ENCODE results near the gene LRCH3. TPM values are rescaled to one million over a fixed set of nuclear protein-coding genes. Genes with fewer than 3 reads are reported as not detected.

The LRCH3 gene
- polyA plus RNA-seq, 1 donor from 2014 or later: 41.4 TPM

GRCh38 chr3:197761784-197762183, 29.3 kb upstream of the LRCH3 start:
- no peaks in the 10 kb centered on the region for H3F3A ChIP-seq (ENCODE audit: insufficient read depth, low read length, poor library complexity, severe bottlenecking)
- peaks cover 4% of the 10 kb centered on the region for H3K36me3 ChIP-seq (ENCODE audit: insufficient read depth, low read length)
- H3K4me2 ChIP-seq (ENCODE audit: low read length): no peak overlapping the region
- no peaks in the 10 kb centered on the region for H3K27me3 ChIP-seq (ENCODE audit: insufficient read depth, low read depth, low read length)
- no peak for TF ChIP-seq POLR2AphosphoS5 (IDR thresholded peaks at IDR 0.05)
- no peak for TF ChIP-seq CTCF (IDR thresholded peaks at IDR 0.05; ENCODE audit: poor library complexity, severe bottlenecking)
- TF ChIP-seq TAF1 (IDR thresholded peaks at IDR 0.05; ENCODE audit: low read depth): no peak
- TF ChIP-seq RAD21 (conservative IDR thresholded peaks at IDR 0.05): no peak
- TF ChIP-seq SMC3 (conservative IDR thresholded peaks at IDR 0.05; ENCODE audit: poor library complexity): no peak
- TF ChIP-seq REST (IDR thresholded peaks at IDR 0.05; ENCODE audit: borderline replicate concordance): no peak
- TF ChIP-seq MXI1 (conservative IDR thresholded peaks at IDR 0.05; ENCODE audit: poor library complexity, severe bottlenecking): no peak
- TF ChIP-seq EZH2 (IDR thresholded peaks at IDR 0.05; ENCODE audit: borderline replicate concordance, insufficient read depth, low read length, poor library complexity, severe bottlenecking): no peak
- TF ChIP-seq EP300 (conservative IDR thresholded peaks at IDR 0.05; ENCODE audit: poor library complexity, severe bottlenecking): no peak
- H2AFZ ChIP-seq (ENCODE audit: low read depth, low read length): no peak overlapping the region
- no peak overlapping the region for H3K27ac ChIP-seq (ENCODE audit: low read length)
- no peaks in the 10 kb centered on the region for H4K20me1 ChIP-seq (ENCODE audit: insufficient read depth)
- H3K9me3 ChIP-seq (ENCODE audit: low read length): no peaks in the 10 kb centered on the region
- no peaks in the 10 kb centered on the region for H3K9me2 ChIP-seq (ENCODE audit: insufficient read depth, low read length)
- peaks cover 16% of the 10 kb centered on the region for H3K79me2 ChIP-seq (replicated peaks; ENCODE audit: insufficient read depth, low read length)
- H3K4me3 ChIP-seq (ENCODE audit: low read length): no peak overlapping the region
- H3K9ac ChIP-seq (ENCODE audit: low read length): no peak overlapping the region

- Histone ChIP-seq H4K20me1 (ENCODE audit: insufficient read depth) (no peaks in the 10 kb centered on the region), H3K4me2 (ENCODE audit: low read length) (no peak overlapping the region), H3K27me3 (ENCODE audit: insufficient read depth, low read depth, low read length) (no peaks in the 10 kb centered on the region), H3F3A (ENCODE audit: insufficient read depth, low read length, poor library complexity, severe bottlenecking) (no peaks in the 10 kb centered on the region), H3K36me3 (ENCODE audit: insufficient read depth, low read length) (peaks cover 6% of the 10 kb centered on the region), H3K4me3 (ENCODE audit: low read length) (no peak overlapping the region), H3K9ac (ENCODE audit: low read length) (no peak overlapping the region), H3K9me2 (ENCODE audit: insufficient read depth, low read length) (no peaks in the 10 kb centered on the region), H3K27ac (ENCODE audit: low read length) (no peak overlapping the region), H2AFZ (ENCODE audit: low read depth, low read length) (no peak overlapping the region), H3K9me3 (ENCODE audit: low read length) (no peaks in the 10 kb centered on the region), H3K79me2 (replicated peaks; ENCODE audit: insufficient read depth, low read length) (no peaks in the 10 kb centered on the region)
- no peak for TF ChIP-seq MXI1 (conservative IDR thresholded peaks at IDR 0.05; ENCODE audit: poor library complexity, severe bottlenecking)
- TF ChIP-seq RAD21 (conservative IDR thresholded peaks at IDR 0.05): no peak
- TF ChIP-seq SMC3 (conservative IDR thresholded peaks at IDR 0.05; ENCODE audit: poor library complexity): no peak
- TF ChIP-seq REST (IDR thresholded peaks at IDR 0.05; ENCODE audit: borderline replicate concordance): no peak
- no peak for TF ChIP-seq EZH2 (IDR thresholded peaks at IDR 0.05; ENCODE audit: borderline replicate concordance, insufficient read depth, low read length, poor library complexity, severe bottlenecking)
- no peak for TF ChIP-seq TAF1 (IDR thresholded peaks at IDR 0.05; ENCODE audit: low read depth)
- no peak for TF ChIP-seq POLR2AphosphoS5 (IDR thresholded peaks at IDR 0.05)
- TF ChIP-seq EP300 (conservative IDR thresholded peaks at IDR 0.05; ENCODE audit: poor library complexity, severe bottlenecking): no peak
These were observed 15.7 kb upstream of the LRCH3 start for GRCh38 chr3:197775317-197775716.

All from neural cell (in vitro differentiated cells).